GM23338 (cell line): ENCODE measurements around the gene LRBA. TPM values are rescaled to one million over a fixed set of nuclear protein-coding genes. Genes with fewer than 3 reads are reported as not detected.

Source experiments
- ATAC-seq: fragments of 200-7000 bp; cut with Tn5 transposase; 3 replicates; pipeline ENCODE4 v1.9.1; 2020
- DNase-seq: peaks from one replicate; pipeline ENCODE4 v3.0.0-alpha.2; 2015; ENCODE audit warnings: low spot score
- H2AFZ ChIP-seq: fragments of 200-600 bp; sonication (generic); 2 replicates; pipeline ENCODE4 v1.8.0; 2016; ENCODE audit warnings: antibody characterized with exemption, mild to moderate bottlenecking, moderate library complexity
- H3F3A ChIP-seq: fragments of 200-600 bp; sonication (generic); replicated peaks from 2 replicates; pipeline ENCODE4 v1.8.0; 2017; ENCODE audit warnings: antibody characterized with exemption, mixed run types, low read depth
- H3K27ac ChIP-seq: fragments of 200-600 bp; sonication (generic); 2 replicates; pipeline ENCODE4 v1.6.1; 2016; ENCODE audit warnings: low read depth
- H3K27me3 ChIP-seq: fragments of 200-600 bp; sonication (generic); 2 replicates; pipeline ENCODE4 v1.8.0; 2016; ENCODE audit warnings: mild to moderate bottlenecking, mixed run types, moderate library complexity; ENCODE audit not compliant: insufficient read depth
- H3K36me3 ChIP-seq: fragments of 200-600 bp; sonication (generic); 2 replicates; pipeline ENCODE4 v1.8.0; 2016; ENCODE audit warnings: mild to moderate bottlenecking; ENCODE audit not compliant: insufficient read depth
- H3K4me1 ChIP-seq: fragments of 200-600 bp; sonication (generic); 2 replicates; pipeline ENCODE4 v1.8.0; 2016; ENCODE audit warnings: mild to moderate bottlenecking, moderate library complexity; ENCODE audit not compliant: insufficient read depth
- H3K4me2 ChIP-seq: fragments of 200-600 bp; sonication (generic); 2 replicates; pipeline ENCODE4 v1.7.1; 2017; ENCODE audit warnings: mixed run types
- H3K4me3 ChIP-seq: fragments of 200-600 bp; sonication (generic); 2 replicates; pipeline ENCODE4 v1.6.1; 2016; ENCODE audit warnings: mixed run types
- H3K79me2 ChIP-seq: fragments of 200-600 bp; sonication (generic); replicated peaks from 2 replicates; pipeline ENCODE4 v1.8.0; 2017; ENCODE audit warnings: mild to moderate bottlenecking; ENCODE audit not compliant: insufficient read depth
- H3K9me2 ChIP-seq: fragments of 200-600 bp; sonication (generic); 2 replicates; pipeline ENCODE4 v1.8.0; 2017; ENCODE audit not compliant: insufficient read depth
- H4K20me1 ChIP-seq: fragments of 200-600 bp; sonication (generic); replicated peaks from 2 replicates; pipeline ENCODE4 v1.8.0; 2017; ENCODE audit warnings: mild to moderate bottlenecking; ENCODE audit not compliant: insufficient read depth
- H3K27ac Mint-ChIP-seq: 2 replicates; pipeline ENCODE4 v1.8.0; 2020; ENCODE audit warnings: inconsistent platforms, mild to moderate bottlenecking, moderate library complexity, mixed read lengths
- H3K27me3 Mint-ChIP-seq: 3 replicates; pipeline ENCODE4 v1.8.0; 2022; ENCODE audit warnings: low read depth, mild to moderate bottlenecking, moderate library complexity, mixed read lengths, inconsistent platforms; ENCODE audit not compliant: insufficient read depth, poor library complexity
- H3K36me3 Mint-ChIP-seq: 3 replicates; pipeline ENCODE4 v1.8.0; 2021; ENCODE audit warnings: low read depth, mild to moderate bottlenecking, inconsistent platforms, moderate library complexity, mixed read lengths
- H3K4me1 Mint-ChIP-seq: 3 replicates; pipeline ENCODE4 v1.8.0; 2020; ENCODE audit warnings: mild to moderate bottlenecking, inconsistent platforms, mixed read lengths
- H3K4me3 Mint-ChIP-seq: 3 replicates; pipeline ENCODE4 v1.8.0; 2021; ENCODE audit warnings: moderate library complexity, mild to moderate bottlenecking, inconsistent platforms, mixed read lengths
- H3K9me3 Mint-ChIP-seq: 3 replicates; pipeline ENCODE4 v1.8.0; 2020; ENCODE audit warnings: moderate library complexity, mild to moderate bottlenecking, inconsistent platforms, mixed read lengths
- CREB1 ChIP-seq: fragments of 250-450 bp; sonication (Bioruptor Pico); IDR thresholded peaks from 2 replicates; pipeline ENCODE4 v1.5.0; 2020; ENCODE audit warnings: low read depth, mild to moderate bottlenecking, moderate library complexity
- EZH2 ChIP-seq: fragments of 200-600 bp; sonication (generic); IDR thresholded peaks from one replicate; pipeline ENCODE4 v1.8.0; 2017; ENCODE audit warnings: antibody characterized with exemption, mild to moderate bottlenecking, low read depth; ENCODE audit not compliant: unreplicated experiment
- EZH2phosphoT487 ChIP-seq: fragments of 200-600 bp; sonication (generic); IDR thresholded peaks from one replicate; pipeline ENCODE4 v1.8.1; 2018; ENCODE audit warnings: antibody characterized with exemption; ENCODE audit not compliant: unreplicated experiment
- JUNB ChIP-seq: IDR thresholded peaks from one replicate; pipeline ENCODE4 v1.6.1; 2016; ENCODE audit warnings: antibody characterized with exemption; ENCODE audit not compliant: unreplicated experiment
- NANOG ChIP-seq: IDR thresholded peaks from 2 replicates; pipeline ENCODE4 v1.6.1; 2016; ENCODE audit warnings: antibody characterized with exemption, borderline replicate concordance
- POLR2AphosphoS5 ChIP-seq: IDR thresholded peaks from 2 replicates; pipeline ENCODE4 v1.6.1; 2016; ENCODE audit warnings: antibody characterized with exemption, low read depth
- STAT1 ChIP-seq: IDR thresholded peaks from one replicate; pipeline ENCODE4 v1.6.1; 2016; ENCODE audit warnings: antibody characterized with exemption; ENCODE audit not compliant: unreplicated experiment
- ZNF114 ChIP-seq: fragments of 250-450 bp; sonication (Bioruptor Pico); IDR thresholded peaks from 2 replicates; pipeline ENCODE4 v1.5.0; 2020; ENCODE audit warnings: mild to moderate bottlenecking, moderate library complexity
- ZNF331 ChIP-seq: fragments of 250-450 bp; sonication (Bioruptor Pico); IDR thresholded peaks from 2 replicates; pipeline ENCODE4 v1.5.0; 2020; ENCODE audit warnings: low read depth, mild to moderate bottlenecking, moderate library complexity
- polyA plus RNA-seq: library from polyadenylated mRNA; unstranded; fragments of >200 nt; fragmentation: Nextera tagmentation; extraction: Ambion mirVana; gene quantifications from 2 replicates; pipeline ENCODE4 v1.2.1, GENCODE V29; 2016
- total RNA-seq: library from RNA; depleted of rRNA; stranded (reverse); fragments of >200 nt; shearing (Covaris generic); gene quantifications from 2 replicates; pipeline ENCODE4 v1.2.3, GENCODE V29; 2014
- TF ChIP-seq, protein P1 (sequence below): IDR thresholded peaks from 2 replicates; pipeline ENCODE4 v1.6.1; 2016; ENCODE audit warnings: antibody characterized with exemption
- TF ChIP-seq, protein P2 (sequence below): fragments of 250-450 bp; sonication (Bioruptor Pico); IDR thresholded peaks from 2 replicates; pipeline ENCODE4 v1.5.0; 2020; ENCODE audit warnings: mild to moderate bottlenecking, moderate library complexity
- TF ChIP-seq, protein P3 (sequence below), 2 experiments: fragments of 200-600 bp in 1 of 2; sonication (generic) in 1 of 2; conservative IDR thresholded peaks; 2 replicates each; pipeline versions ENCODE4 v1.5.1 to v1.6.1; 2016 to 2017; ENCODE audit warnings: antibody characterized with exemption in 2 of 2, low read depth in 2 of 2, mild to moderate bottlenecking in 2 of 2, moderate library complexity in 1 of 2
- TF ChIP-seq, protein P4 (sequence below): IDR thresholded peaks from one replicate; pipeline ENCODE4 v1.6.1; 2018; ENCODE audit warnings: antibody characterized with exemption; ENCODE audit not compliant: unreplicated experiment

LRBA gene
- total and polyA plus RNA-seq, 2 experiments from 2014 or later, result 23.3 to 126 TPM

DNA sequence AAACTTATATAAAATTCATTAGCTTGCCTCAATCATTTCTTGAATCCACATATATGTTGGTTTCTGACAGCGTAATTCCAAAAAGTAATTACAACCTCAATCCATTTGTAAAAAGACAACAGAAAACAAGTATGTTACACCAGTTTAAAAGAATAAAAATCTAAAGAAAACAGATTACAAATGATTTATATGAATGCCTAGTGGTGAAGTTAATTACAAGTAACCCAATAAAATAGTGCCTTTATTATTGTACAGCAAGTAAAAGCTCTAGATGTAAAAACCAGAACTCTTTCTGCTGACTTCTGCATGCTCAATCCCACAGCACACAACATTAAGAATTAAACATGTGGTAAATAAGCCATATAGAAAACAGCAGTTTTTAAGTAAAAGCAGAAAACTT lies 235.4 kb downstream of the LRBA start:
- DNase-seq (no peak), ATAC-seq (no peak)
- TF ChIP-seq, protein P1, sequence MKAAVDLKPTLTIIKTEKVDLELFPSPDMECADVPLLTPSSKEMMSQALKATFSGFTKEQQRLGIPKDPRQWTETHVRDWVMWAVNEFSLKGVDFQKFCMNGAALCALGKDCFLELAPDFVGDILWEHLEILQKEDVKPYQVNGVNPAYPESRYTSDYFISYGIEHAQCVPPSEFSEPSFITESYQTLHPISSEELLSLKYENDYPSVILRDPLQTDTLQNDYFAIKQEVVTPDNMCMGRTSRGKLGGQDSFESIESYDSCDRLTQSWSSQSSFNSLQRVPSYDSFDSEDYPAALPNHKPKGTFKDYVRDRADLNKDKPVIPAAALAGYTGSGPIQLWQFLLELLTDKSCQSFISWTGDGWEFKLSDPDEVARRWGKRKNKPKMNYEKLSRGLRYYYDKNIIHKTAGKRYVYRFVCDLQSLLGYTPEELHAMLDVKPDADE, result no peak
- TF ChIP-seq EZH2phosphoT487, result no peak
- TF ChIP-seq JUNB, result no peak
- TF ChIP-seq POLR2AphosphoS5, result no peak
- no peak for TF ChIP-seq ZNF114 (CRISPR knock-in tag)
- TF ChIP-seq STAT1, result no peak
- no peak for TF ChIP-seq NANOG
- TF ChIP-seq ZNF331 (CRISPR knock-in tag), result no peak
- TF ChIP-seq, protein P2, sequence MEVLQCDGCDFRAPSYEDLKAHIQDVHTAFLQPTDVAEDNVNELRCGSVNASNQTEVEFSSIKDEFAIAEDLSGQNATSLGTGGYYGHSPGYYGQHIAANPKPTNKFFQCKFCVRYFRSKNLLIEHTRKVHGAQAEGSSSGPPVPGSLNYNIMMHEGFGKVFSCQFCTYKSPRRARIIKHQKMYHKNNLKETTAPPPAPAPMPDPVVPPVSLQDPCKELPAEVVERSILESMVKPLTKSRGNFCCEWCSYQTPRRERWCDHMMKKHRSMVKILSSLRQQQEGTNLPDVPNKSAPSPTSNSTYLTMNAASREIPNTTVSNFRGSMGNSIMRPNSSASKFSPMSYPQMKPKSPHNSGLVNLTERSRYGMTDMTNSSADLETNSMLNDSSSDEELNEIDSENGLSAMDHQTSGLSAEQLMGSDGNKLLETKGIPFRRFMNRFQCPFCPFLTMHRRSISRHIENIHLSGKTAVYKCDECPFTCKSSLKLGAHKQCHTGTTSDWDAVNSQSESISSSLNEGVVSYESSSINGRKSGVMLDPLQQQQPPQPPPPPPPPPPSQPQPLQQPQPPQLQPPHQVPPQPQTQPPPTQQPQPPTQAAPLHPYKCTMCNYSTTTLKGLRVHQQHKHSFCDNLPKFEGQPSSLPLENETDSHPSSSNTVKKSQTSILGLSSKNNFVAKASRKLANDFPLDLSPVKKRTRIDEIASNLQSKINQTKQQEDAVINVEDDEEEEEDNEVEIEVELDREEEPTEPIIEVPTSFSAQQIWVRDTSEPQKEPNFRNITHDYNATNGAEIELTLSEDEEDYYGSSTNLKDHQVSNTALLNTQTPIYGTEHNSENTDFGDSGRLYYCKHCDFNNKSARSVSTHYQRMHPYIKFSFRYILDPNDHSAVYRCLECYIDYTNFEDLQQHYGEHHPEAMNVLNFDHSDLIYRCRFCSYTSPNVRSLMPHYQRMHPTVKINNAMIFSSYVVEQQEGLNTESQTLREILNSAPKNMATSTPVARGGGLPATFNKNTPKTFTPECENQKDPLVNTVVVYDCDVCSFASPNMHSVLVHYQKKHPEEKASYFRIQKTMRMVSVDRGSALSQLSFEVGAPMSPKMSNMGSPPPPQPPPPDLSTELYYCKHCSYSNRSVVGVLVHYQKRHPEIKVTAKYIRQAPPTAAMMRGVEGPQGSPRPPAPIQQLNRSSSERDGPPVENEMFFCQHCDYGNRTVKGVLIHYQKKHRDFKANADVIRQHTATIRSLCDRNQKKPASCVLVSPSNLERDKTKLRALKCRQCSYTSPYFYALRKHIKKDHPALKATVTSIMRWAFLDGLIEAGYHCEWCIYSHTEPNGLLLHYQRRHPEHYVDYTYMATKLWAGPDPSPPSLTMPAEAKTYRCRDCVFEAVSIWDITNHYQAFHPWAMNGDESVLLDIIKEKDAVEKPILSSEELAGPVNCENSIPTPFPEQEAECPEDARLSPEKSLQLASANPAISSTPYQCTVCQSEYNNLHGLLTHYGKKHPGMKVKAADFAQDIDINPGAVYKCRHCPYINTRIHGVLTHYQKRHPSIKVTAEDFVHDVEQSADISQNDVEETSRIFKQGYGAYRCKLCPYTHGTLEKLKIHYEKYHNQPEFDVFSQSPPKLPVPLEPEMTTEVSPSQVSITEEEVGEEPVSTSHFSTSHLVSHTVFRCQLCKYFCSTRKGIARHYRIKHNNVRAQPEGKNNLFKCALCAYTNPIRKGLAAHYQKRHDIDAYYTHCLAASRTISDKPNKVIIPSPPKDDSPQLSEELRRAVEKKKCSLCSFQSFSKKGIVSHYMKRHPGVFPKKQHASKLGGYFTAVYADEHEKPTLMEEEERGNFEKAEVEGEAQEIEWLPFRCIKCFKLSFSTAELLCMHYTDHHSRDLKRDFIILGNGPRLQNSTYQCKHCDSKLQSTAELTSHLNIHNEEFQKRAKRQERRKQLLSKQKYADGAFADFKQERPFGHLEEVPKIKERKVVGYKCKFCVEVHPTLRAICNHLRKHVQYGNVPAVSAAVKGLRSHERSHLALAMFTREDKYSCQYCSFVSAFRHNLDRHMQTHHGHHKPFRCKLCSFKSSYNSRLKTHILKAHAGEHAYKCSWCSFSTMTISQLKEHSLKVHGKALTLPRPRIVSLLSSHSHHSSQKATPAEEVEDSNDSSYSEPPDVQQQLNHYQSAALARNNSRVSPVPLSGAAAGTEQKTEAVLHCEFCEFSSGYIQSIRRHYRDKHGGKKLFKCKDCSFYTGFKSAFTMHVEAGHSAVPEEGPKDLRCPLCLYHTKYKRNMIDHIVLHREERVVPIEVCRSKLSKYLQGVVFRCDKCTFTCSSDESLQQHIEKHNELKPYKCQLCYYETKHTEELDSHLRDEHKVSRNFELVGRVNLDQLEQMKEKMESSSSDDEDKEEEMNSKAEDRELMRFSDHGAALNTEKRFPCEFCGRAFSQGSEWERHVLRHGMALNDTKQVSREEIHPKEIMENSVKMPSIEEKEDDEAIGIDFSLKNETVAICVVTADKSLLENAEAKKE (CRISPR knock-in tag), result no peak
- TF ChIP-seq, protein P3, sequence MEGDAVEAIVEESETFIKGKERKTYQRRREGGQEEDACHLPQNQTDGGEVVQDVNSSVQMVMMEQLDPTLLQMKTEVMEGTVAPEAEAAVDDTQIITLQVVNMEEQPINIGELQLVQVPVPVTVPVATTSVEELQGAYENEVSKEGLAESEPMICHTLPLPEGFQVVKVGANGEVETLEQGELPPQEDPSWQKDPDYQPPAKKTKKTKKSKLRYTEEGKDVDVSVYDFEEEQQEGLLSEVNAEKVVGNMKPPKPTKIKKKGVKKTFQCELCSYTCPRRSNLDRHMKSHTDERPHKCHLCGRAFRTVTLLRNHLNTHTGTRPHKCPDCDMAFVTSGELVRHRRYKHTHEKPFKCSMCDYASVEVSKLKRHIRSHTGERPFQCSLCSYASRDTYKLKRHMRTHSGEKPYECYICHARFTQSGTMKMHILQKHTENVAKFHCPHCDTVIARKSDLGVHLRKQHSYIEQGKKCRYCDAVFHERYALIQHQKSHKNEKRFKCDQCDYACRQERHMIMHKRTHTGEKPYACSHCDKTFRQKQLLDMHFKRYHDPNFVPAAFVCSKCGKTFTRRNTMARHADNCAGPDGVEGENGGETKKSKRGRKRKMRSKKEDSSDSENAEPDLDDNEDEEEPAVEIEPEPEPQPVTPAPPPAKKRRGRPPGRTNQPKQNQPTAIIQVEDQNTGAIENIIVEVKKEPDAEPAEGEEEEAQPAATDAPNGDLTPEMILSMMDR (conservative IDR thresholded peaks at IDR 0.05; ENCODE audit: low read depth in 2 of 2), result no peak
- TF ChIP-seq CREB1 (CRISPR knock-in tag), result no peak
- TF ChIP-seq EZH2, result no peak
- TF ChIP-seq, protein P4, sequence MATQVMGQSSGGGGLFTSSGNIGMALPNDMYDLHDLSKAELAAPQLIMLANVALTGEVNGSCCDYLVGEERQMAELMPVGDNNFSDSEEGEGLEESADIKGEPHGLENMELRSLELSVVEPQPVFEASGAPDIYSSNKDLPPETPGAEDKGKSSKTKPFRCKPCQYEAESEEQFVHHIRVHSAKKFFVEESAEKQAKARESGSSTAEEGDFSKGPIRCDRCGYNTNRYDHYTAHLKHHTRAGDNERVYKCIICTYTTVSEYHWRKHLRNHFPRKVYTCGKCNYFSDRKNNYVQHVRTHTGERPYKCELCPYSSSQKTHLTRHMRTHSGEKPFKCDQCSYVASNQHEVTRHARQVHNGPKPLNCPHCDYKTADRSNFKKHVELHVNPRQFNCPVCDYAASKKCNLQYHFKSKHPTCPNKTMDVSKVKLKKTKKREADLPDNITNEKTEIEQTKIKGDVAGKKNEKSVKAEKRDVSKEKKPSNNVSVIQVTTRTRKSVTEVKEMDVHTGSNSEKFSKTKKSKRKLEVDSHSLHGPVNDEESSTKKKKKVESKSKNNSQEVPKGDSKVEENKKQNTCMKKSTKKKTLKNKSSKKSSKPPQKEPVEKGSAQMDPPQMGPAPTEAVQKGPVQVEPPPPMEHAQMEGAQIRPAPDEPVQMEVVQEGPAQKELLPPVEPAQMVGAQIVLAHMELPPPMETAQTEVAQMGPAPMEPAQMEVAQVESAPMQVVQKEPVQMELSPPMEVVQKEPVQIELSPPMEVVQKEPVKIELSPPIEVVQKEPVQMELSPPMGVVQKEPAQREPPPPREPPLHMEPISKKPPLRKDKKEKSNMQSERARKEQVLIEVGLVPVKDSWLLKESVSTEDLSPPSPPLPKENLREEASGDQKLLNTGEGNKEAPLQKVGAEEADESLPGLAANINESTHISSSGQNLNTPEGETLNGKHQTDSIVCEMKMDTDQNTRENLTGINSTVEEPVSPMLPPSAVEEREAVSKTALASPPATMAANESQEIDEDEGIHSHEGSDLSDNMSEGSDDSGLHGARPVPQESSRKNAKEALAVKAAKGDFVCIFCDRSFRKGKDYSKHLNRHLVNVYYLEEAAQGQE, result no peak
- no peak overlapping the region for H3K4me3 Mint-ChIP-seq
- no peak overlapping the region for H3K27ac Mint-ChIP-seq
- H2AFZ ChIP-seq, result no peak overlapping the region
- H3K4me2 ChIP-seq, result no peak overlapping the region
- no peak overlapping the region for H3K4me3 ChIP-seq
- no peak overlapping the region for H3K27ac ChIP-seq
- peaks cover 13% of the 10 kb centered on the region for H3K4me1 Mint-ChIP-seq
- H3K9me2 ChIP-seq, result no peaks in the 10 kb centered on the region
- no peaks in the 10 kb centered on the region for H3K36me3 ChIP-seq
- no peaks in the 10 kb centered on the region for H3F3A ChIP-seq
- no peaks in the 10 kb centered on the region for H3K27me3 ChIP-seq
- no peaks in the 10 kb centered on the region for H3K27me3 Mint-ChIP-seq
- no peaks in the 10 kb centered on the region; the same call in 2 of the 3 replicates for H3K36me3 Mint-ChIP-seq
- H4K20me1 ChIP-seq, result no peaks in the 10 kb centered on the region
- H3K9me3 Mint-ChIP-seq, result no peaks in the 10 kb centered on the region
- no peaks in the 10 kb centered on the region for H3K79me2 ChIP-seq
- peaks cover 9% of the 10 kb centered on the region for H3K4me1 ChIP-seq
